C4-2B (cell line): ENCODE measurements around the gene USP25.

ENCODE experiments used
- CTCF ChIP-seq: fragments of 450-650 bp; conservative IDR thresholded peaks from 2 replicates; pipeline ENCODE4 v1.5.1; 2017; ENCODE audit warnings: mild to moderate bottlenecking
- ZFX ChIP-seq: fragments of 450-650 bp; IDR thresholded peaks from 2 replicates; pipeline ENCODE4 v1.6.1; 2017

DNA sequence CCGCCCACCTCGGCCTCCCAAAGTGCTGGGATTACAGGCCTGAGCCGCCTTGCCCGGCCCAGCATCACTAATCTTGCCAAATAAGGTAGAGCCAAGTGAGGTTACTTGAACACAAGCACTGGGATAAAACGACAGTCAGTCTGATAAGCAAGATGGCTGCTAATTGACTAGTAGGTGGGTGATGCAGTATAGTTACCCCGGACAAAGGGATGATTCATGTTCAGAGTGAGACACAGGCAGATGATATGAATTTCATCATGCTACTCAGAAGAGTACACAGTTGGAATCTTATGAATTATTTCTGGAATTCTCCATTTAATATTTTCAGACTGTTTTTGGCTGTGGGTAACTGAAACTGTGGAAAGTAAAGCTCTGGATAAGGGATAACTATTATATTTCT lies 178.4 kb downstream of the USP25 start:
- TF ChIP-seq CTCF: no peak
- TF ChIP-seq ZFX: no peak
